ENCODE results near the gene APOBEC3H.

GRCh38 chr22:39084666-39085065 lies 12.4 kb upstream of the APOBEC3H start:
- no peak for TF ChIP-seq EZH2 (IDR thresholded peaks at IDR 0.05; ENCODE audit: low read depth)
- TF ChIP-seq, protein P1, sequence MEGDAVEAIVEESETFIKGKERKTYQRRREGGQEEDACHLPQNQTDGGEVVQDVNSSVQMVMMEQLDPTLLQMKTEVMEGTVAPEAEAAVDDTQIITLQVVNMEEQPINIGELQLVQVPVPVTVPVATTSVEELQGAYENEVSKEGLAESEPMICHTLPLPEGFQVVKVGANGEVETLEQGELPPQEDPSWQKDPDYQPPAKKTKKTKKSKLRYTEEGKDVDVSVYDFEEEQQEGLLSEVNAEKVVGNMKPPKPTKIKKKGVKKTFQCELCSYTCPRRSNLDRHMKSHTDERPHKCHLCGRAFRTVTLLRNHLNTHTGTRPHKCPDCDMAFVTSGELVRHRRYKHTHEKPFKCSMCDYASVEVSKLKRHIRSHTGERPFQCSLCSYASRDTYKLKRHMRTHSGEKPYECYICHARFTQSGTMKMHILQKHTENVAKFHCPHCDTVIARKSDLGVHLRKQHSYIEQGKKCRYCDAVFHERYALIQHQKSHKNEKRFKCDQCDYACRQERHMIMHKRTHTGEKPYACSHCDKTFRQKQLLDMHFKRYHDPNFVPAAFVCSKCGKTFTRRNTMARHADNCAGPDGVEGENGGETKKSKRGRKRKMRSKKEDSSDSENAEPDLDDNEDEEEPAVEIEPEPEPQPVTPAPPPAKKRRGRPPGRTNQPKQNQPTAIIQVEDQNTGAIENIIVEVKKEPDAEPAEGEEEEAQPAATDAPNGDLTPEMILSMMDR (conservative IDR thresholded peaks at IDR 0.05), result no peak
